ENCODE measurements around the gene SIAH3.

Gene SIAH3

GRCh38 chr13:45830121-45830520 is 21.4 kb downstream of the SIAH3 start:
- no peaks in the 10 kb centered on the region for H3K27me3 ChIP-seq (ENCODE audit: control insufficient read depth, insufficient read depth, low read length)
- no peak overlapping the region for H3K4me3 ChIP-seq (ENCODE audit: low read length)
- H3K9ac ChIP-seq (ENCODE audit: low read length), result no peak overlapping the region
- no peaks in the 10 kb centered on the region for H3K36me3 ChIP-seq (ENCODE audit: control insufficient read depth, insufficient read depth, low read length)
- no peak overlapping the region for H3K27ac ChIP-seq (ENCODE audit: low read depth, low read length)
- peaks cover 3% of the 10 kb centered on the region for H3K4me1 ChIP-seq (ENCODE audit: control insufficient read depth, insufficient read depth, low read length)

GRCh38 chr13:45828256-45828968 is 23.1 kb downstream of the SIAH3 start:
- no peak overlapping the region for H3K27ac ChIP-seq (ENCODE audit: low read depth, low read length)
- no peaks in the 10 kb centered on the region for H3K36me3 ChIP-seq (ENCODE audit: control insufficient read depth, insufficient read depth, low read length)
- H3K27me3 ChIP-seq (ENCODE audit: control insufficient read depth, insufficient read depth, low read length), result no peaks in the 10 kb centered on the region
- no peak overlapping the region for H3K9ac ChIP-seq (ENCODE audit: low read length)
- H3K4me1 ChIP-seq (ENCODE audit: control insufficient read depth, insufficient read depth, low read length), result peaks cover under 1% of the 10 kb centered on the region
- no peak overlapping the region for H3K4me3 ChIP-seq (ENCODE audit: low read length)

- H3K36me3 ChIP-seq (ENCODE audit: control insufficient read depth, insufficient read depth, low read length), result no peaks in the 10 kb centered on the region
- no peaks in the 10 kb centered on the region for H3K4me1 ChIP-seq (ENCODE audit: control insufficient read depth, insufficient read depth, low read length)
- no peaks in the 10 kb centered on the region for H3K27me3 ChIP-seq (ENCODE audit: control insufficient read depth, insufficient read depth, low read length)
- H3K4me3 ChIP-seq (ENCODE audit: low read length), result no peak overlapping the region
- H3K27ac ChIP-seq (ENCODE audit: low read depth, low read length), result no peak overlapping the region
- H3K9ac ChIP-seq (ENCODE audit: low read length), result no peak overlapping the region
These were observed 24.2 kb downstream of the SIAH3 start for GRCh38 chr13:45827318-45827717.

- no peak overlapping the region for H3K27ac ChIP-seq (ENCODE audit: low read depth, low read length)
These were observed 24.8 kb downstream of the SIAH3 start for GRCh38 chr13:45826731-45827130.

GRCh38 chr13:45825387-45825650 is 26.2 kb downstream of the SIAH3 start:
- Histone ChIP-seq H3K27ac (ENCODE audit: low read depth, low read length) (no peak overlapping the region), H3K4me3 (ENCODE audit: low read length) (no peak overlapping the region), H3K36me3 (ENCODE audit: control insufficient read depth, insufficient read depth, low read length) (no peaks in the 10 kb centered on the region), H3K9ac (ENCODE audit: low read length) (no peak overlapping the region), H3K4me1 (ENCODE audit: control insufficient read depth, insufficient read depth, low read length) (no peaks in the 10 kb centered on the region), H3K27me3 (ENCODE audit: control insufficient read depth, insufficient read depth, low read length) (no peaks in the 10 kb centered on the region)

More at GRCh38 chr13:45826731-45827130, 24.8 kb downstream of the SIAH3 start:
- Histone ChIP-seq H3K27me3 (ENCODE audit: control insufficient read depth, insufficient read depth, low read length) (no peaks in the 10 kb centered on the region), H3K36me3 (ENCODE audit: control insufficient read depth, insufficient read depth, low read length) (no peaks in the 10 kb centered on the region), H3K4me3 (ENCODE audit: low read length) (no peak overlapping the region), H3K9ac (ENCODE audit: low read length) (no peak overlapping the region), H3K4me1 (ENCODE audit: control insufficient read depth, insufficient read depth, low read length) (no peaks in the 10 kb centered on the region)

GRCh38 chr13:45823583-45823982 is 28.0 kb downstream of the SIAH3 start:
- no peaks in the 10 kb centered on the region for H3K4me1 ChIP-seq (ENCODE audit: control insufficient read depth, insufficient read depth, low read length)
- no peak overlapping the region for H3K4me3 ChIP-seq (ENCODE audit: low read length)
- H3K27me3 ChIP-seq (ENCODE audit: control insufficient read depth, insufficient read depth, low read length), result no peaks in the 10 kb centered on the region
- no peaks in the 10 kb centered on the region for H3K36me3 ChIP-seq (ENCODE audit: control insufficient read depth, insufficient read depth, low read length)
- no peak overlapping the region for H3K27ac ChIP-seq (ENCODE audit: low read depth, low read length)
- no peak overlapping the region for H3K9ac ChIP-seq (ENCODE audit: low read length)

GRCh38 chr13:45821811-45822210 is 29.7 kb downstream of the SIAH3 start:
- no peak overlapping the region for H3K9ac ChIP-seq (ENCODE audit: low read length)
- no peaks in the 10 kb centered on the region for H3K36me3 ChIP-seq (ENCODE audit: control insufficient read depth, insufficient read depth, low read length)
- no peak overlapping the region for H3K27ac ChIP-seq (ENCODE audit: low read depth, low read length)
- no peaks in the 10 kb centered on the region for H3K27me3 ChIP-seq (ENCODE audit: control insufficient read depth, insufficient read depth, low read length)
- no peaks in the 10 kb centered on the region for H3K4me1 ChIP-seq (ENCODE audit: control insufficient read depth, insufficient read depth, low read length)
- no peak overlapping the region for H3K4me3 ChIP-seq (ENCODE audit: low read length)

GRCh38 chr13:45820106-45820838 is 31.3 kb downstream of the SIAH3 start:
- no peak overlapping the region for H3K4me3 ChIP-seq (ENCODE audit: low read length)
- no peaks in the 10 kb centered on the region for H3K27me3 ChIP-seq (ENCODE audit: control insufficient read depth, insufficient read depth, low read length)
- H3K4me1 ChIP-seq (ENCODE audit: control insufficient read depth, insufficient read depth, low read length), result no peaks in the 10 kb centered on the region

GRCh38 chr13:45817833-45818232 is 33.7 kb downstream of the SIAH3 start:
- H3K36me3 ChIP-seq (ENCODE audit: control insufficient read depth, insufficient read depth, low read length), result no peaks in the 10 kb centered on the region
- no peaks in the 10 kb centered on the region for H3K4me1 ChIP-seq (ENCODE audit: control insufficient read depth, insufficient read depth, low read length)
- no peak overlapping the region for H3K9ac ChIP-seq (ENCODE audit: low read length)
- no peak overlapping the region for H3K4me3 ChIP-seq (ENCODE audit: low read length)
- no peaks in the 10 kb centered on the region for H3K27me3 ChIP-seq (ENCODE audit: control insufficient read depth, insufficient read depth, low read length)
- H3K27ac ChIP-seq (ENCODE audit: low read depth, low read length), result no peak overlapping the region

More at GRCh38 chr13:45820106-45820838, 31.3 kb downstream of the SIAH3 start:
- no peaks in the 10 kb centered on the region for H3K36me3 ChIP-seq (ENCODE audit: control insufficient read depth, insufficient read depth, low read length)
- no peak overlapping the region for H3K27ac ChIP-seq (ENCODE audit: low read depth, low read length)
- no peak overlapping the region for H3K9ac ChIP-seq (ENCODE audit: low read length)

- H3K27ac ChIP-seq (ENCODE audit: low read depth, low read length), result no peak overlapping the region
- no peaks in the 10 kb centered on the region for H3K4me1 ChIP-seq (ENCODE audit: control insufficient read depth, insufficient read depth, low read length)
- H3K27me3 ChIP-seq (ENCODE audit: control insufficient read depth, insufficient read depth, low read length), result no peaks in the 10 kb centered on the region
- H3K36me3 ChIP-seq (ENCODE audit: control insufficient read depth, insufficient read depth, low read length), result no peaks in the 10 kb centered on the region
- no peak overlapping the region for H3K4me3 ChIP-seq (ENCODE audit: low read length)
- H3K9ac ChIP-seq (ENCODE audit: low read length), result no peak overlapping the region
These were observed 35.1 kb downstream of the SIAH3 start for GRCh38 chr13:45816427-45816826.

GRCh38 chr13:45812695-45813372 is 38.7 kb downstream of the SIAH3 start:
- no peak overlapping the region for H3K9ac ChIP-seq (ENCODE audit: low read length)
- H3K36me3 ChIP-seq (ENCODE audit: control insufficient read depth, insufficient read depth, low read length), result no peaks in the 10 kb centered on the region
- no peaks in the 10 kb centered on the region for H3K27me3 ChIP-seq (ENCODE audit: control insufficient read depth, insufficient read depth, low read length)

GRCh38 chr13:45811891-45812694 is 39.5 kb downstream of the SIAH3 start:
- Histone ChIP-seq H3K4me1 (ENCODE audit: control insufficient read depth, insufficient read depth, low read length) (no peaks in the 10 kb centered on the region), H3K27me3 (ENCODE audit: control insufficient read depth, insufficient read depth, low read length) (no peaks in the 10 kb centered on the region), H3K9ac (ENCODE audit: low read length) (no peak overlapping the region), H3K4me3 (ENCODE audit: low read length) (no peak overlapping the region), H3K36me3 (ENCODE audit: control insufficient read depth, insufficient read depth, low read length) (no peaks in the 10 kb centered on the region), H3K27ac (ENCODE audit: low read depth, low read length) (no peak overlapping the region)

More at GRCh38 chr13:45812695-45813372, 38.7 kb downstream of the SIAH3 start:
- Histone ChIP-seq H3K4me3 (ENCODE audit: low read length) (no peak overlapping the region), H3K27ac (ENCODE audit: low read depth, low read length) (no peak overlapping the region), H3K4me1 (ENCODE audit: control insufficient read depth, insufficient read depth, low read length) (no peaks in the 10 kb centered on the region)
